CMK (cell line): ENCODE results near the gene TGM3.
A peak's percentile ranks its signal among the peaks of the same experiment; 100 is the strongest.

Experiments used
- DNase-seq: peaks from one replicate; pipeline ENCODE4 v3.0.0-alpha.2; 2010; ENCODE audit warnings: low read depth

The TGM3 gene

GRCh38 chr20:2380601-2381000, 84.8 kb downstream of the TGM3 start, which contains the start of gene TGM6:
Gene TGM6, plus strand, starts transcription at chr20:2380901. Its CDS starts 68 bp downstream, at chr20:2380969.
- no peak for DNase-seq

GRCh38 chr20:2381303-2381702, 85.5 kb downstream of the TGM3 start:
- DNase-seq: no peak

- no peak for DNase-seq
Observed at GRCh38 chr20:2382833-2383232, 87.0 kb downstream of the TGM3 start.

- DNase-seq: no peak
Observed at GRCh38 chr20:2385026-2385425, 89.2 kb downstream of the TGM3 start.

GRCh38 chr20:2385496-2385895, 89.7 kb downstream of the TGM3 start:
- DNase-seq: no peak

- DNase-seq: no peak
Observed at GRCh38 chr20:2386516-2387179, 90.8 kb downstream of the TGM3 start.

GRCh38 chr20:2387180-2387577, 91.4 kb downstream of the TGM3 start:
- DNase-seq: peak; percentile 20

GRCh38 chr20:2387580-2387979, 91.8 kb downstream of the TGM3 start:
- DNase-seq: no peak
